IPS-18c (cell line): ENCODE results near the gene PQBP1.
A peak's percentile ranks its signal among the peaks of the same experiment; 100 is the strongest.

Source experiments
- H3K4me3 ChIP-seq: 2 replicates; pipeline ENCODE4 v1.7.0; 2013; ENCODE audit warnings: low read depth, mild to moderate bottlenecking, low read length, moderate library complexity; ENCODE audit not compliant: insufficient read depth
- H3K9me3 ChIP-seq: one replicate; pipeline ENCODE4 v1.6.1; 2013; ENCODE audit warnings: mild to moderate bottlenecking, low read length, moderate library complexity; ENCODE audit not compliant: control insufficient read depth, insufficient read depth

Gene PQBP1

GRCh38 chrX:48914593-48915493 lies 17.1 kb downstream of the PQBP1 start:
- Histone ChIP-seq H3K9me3 (peaks cover 10% of the 10 kb centered on the region), H3K4me3 (no peak overlapping the region)

GRCh38 chrX:48917139-48918001 lies 19.6 kb downstream of the PQBP1 start:
- Histone ChIP-seq H3K9me3 (peaks cover 4% of the 10 kb centered on the region), H3K4me3 (peak overlapping the region; percentile 72)

- peaks cover 7% of the 10 kb centered on the region for H3K9me3 ChIP-seq
Measured at GRCh38 chrX:48918301-48918642, 20.5 kb downstream of the PQBP1 start.

GRCh38 chrX:48918643-48919340 lies 21.1 kb downstream of the PQBP1 start, which contains the start of gene PIM2:
PIM2 (minus strand) TSS chrX:48919024; CDS start chrX:48918834, 190 bp downstream.
- peak within 1 kb of the TSS; percentile 72 for H3K4me3 ChIP-seq

More at GRCh38 chrX:48918301-48918642, 20.5 kb downstream of the PQBP1 start:
- H3K4me3 ChIP-seq, result peak overlapping the region; percentile 72

GRCh38 chrX:48919360-48919841 lies 21.7 kb downstream of the PQBP1 start:
- peak overlapping the region; percentile 47 for H3K4me3 ChIP-seq
- peaks cover 11% of the 10 kb centered on the region for H3K9me3 ChIP-seq

More at GRCh38 chrX:48918643-48919340, 21.1 kb downstream of the PQBP1 start, which contains the start of gene PIM2:
- H3K9me3 ChIP-seq, result peaks cover 7% of the 10 kb centered on the region

GRCh38 chrX:48919947-48920717 lies 22.4 kb downstream of the PQBP1 start:
- H3K9me3 ChIP-seq, result peaks cover 11% of the 10 kb centered on the region
- peak overlapping the region; percentile 47; the same call in 1 of the 2 replicates for H3K4me3 ChIP-seq

- H3K9me3 ChIP-seq, result peaks cover 13% of the 10 kb centered on the region
- no peak overlapping the region for H3K4me3 ChIP-seq
Measured at GRCh38 chrX:48920718-48921104, 23.0 kb downstream of the PQBP1 start.

GRCh38 chrX:48923771-48924170 lies 26.0 kb downstream of the PQBP1 start:
- H3K4me3 ChIP-seq, result no peak overlapping the region; the same call in 1 of the 2 replicates
- peaks cover 11% of the 10 kb centered on the region for H3K9me3 ChIP-seq

- Histone ChIP-seq H3K4me3 (no peak overlapping the region), H3K9me3 (peaks cover 13% of the 10 kb centered on the region)
Measured at GRCh38 chrX:48924270-48924669, 26.5 kb downstream of the PQBP1 start.

- Histone ChIP-seq H3K4me3 (no peak overlapping the region), H3K9me3 (peaks cover 13% of the 10 kb centered on the region)
Measured at GRCh38 chrX:48927123-48927522, 29.4 kb downstream of the PQBP1 start.

- Histone ChIP-seq H3K4me3 (no peak overlapping the region), H3K9me3 (peaks cover 12% of the 10 kb centered on the region)
Measured at GRCh38 chrX:48927736-48928382, 30.1 kb downstream of the PQBP1 start.

GRCh38 chrX:48933757-48934156 lies 36.0 kb downstream of the PQBP1 start:
- H3K4me3 ChIP-seq, result no peak overlapping the region

GRCh38 chrX:48934581-48935300 lies 37.0 kb downstream of the PQBP1 start:
- Histone ChIP-seq H3K9me3 (peaks cover 8% of the 10 kb centered on the region), H3K4me3 (no peak overlapping the region)

More at GRCh38 chrX:48933757-48934156, 36.0 kb downstream of the PQBP1 start:
- H3K9me3 ChIP-seq, result peaks cover 10% of the 10 kb centered on the region

- peaks cover 8% of the 10 kb centered on the region for H3K9me3 ChIP-seq
- no peak overlapping the region for H3K4me3 ChIP-seq
Measured at GRCh38 chrX:48935301-48935670, 37.6 kb downstream of the PQBP1 start.

GRCh38 chrX:48936429-48937053 lies 38.8 kb downstream of the PQBP1 start:
- Histone ChIP-seq H3K4me3 (no peak overlapping the region), H3K9me3 (peaks cover 11% of the 10 kb centered on the region)
